Glomerular visceral epithelial cell (primary cell): ENCODE measurements around the gene PAQR7.

ENCODE experiments used
- DNase-seq: peaks from one replicate; pipeline ENCODE4 v3.0.0-alpha.2; 2016; ENCODE audit errors: extremely low spot score

Gene PAQR7

DNA sequence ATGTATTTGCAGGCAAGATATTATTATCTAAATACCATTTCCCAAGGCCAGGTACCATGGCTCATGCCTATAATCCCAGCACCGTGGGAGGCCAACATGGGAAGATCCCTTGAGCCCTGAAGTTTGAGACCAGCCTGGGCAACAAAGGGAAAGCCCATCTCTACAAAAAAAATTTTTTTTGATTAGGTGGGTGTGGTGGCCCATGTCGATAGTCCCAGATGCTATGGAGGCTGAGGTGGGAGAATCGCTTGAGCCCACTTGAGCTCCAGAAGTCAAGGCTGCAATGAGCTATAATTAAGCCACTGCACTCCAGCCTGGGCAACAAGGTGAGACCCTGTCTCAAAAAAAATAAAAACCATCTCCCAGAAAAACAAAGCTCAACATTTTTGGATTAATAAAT is 28.5 kb upstream of the PAQR7 start:
- no peak for DNase-seq

DNA sequence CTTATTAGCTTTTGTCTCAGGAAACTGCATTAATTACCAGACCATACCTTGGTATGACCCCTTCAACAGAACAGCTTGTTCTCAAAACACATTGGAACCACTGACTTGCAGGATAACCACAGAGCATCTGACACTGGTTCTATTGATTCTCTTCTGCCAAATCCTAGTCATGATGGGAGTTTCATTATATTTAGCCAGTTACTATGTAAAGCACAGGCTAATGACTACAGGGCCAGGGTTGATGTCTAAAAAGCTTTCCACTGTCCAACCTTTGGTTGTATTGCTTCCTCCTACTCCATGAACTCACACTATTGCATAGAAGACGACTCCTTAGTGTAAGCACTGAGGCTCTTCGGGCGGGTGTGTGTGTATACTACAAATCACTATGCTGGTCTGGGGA is 27.0 kb upstream of the PAQR7 start:
- no peak for DNase-seq

DNA sequence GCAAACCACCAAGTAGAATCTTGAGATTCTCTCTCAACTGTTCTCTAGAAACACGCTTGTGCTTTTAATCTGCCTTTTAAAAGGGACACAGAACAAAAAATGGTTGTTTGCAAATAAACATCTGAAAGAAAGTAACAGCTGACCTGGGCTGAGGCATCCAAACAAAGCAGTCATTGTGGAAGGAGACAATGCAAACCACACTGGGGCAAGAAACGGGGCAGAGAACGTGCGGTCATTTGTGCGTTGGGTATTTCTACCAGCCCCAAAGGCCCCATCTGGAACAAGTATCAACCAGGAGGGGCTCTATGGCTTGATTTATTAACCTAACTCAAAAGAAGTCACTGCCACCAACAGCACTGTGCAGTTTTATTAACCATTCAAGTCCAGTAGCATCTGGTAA is 24.7 kb upstream of the PAQR7 start:
- DNase-seq: no peak

DNA sequence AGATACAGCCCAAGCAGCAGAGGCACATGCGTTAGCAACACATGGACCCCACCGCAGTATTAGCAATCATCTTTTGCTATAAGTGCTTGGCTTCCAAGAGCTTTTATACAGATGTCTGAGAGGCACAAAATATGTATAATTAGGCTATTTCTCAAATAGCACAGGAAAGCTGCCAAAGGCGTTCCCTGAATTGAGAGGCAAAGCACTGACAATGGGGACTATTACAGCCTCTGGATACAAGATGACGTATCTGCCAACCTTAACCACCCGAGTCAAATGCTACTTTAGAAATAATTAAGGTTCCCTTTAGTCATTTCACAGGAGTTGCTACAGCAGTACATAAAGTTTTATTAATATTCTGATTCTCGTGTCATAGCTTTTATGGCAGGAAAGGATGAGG is 24.3 kb upstream of the PAQR7 start:
- no peak for DNase-seq

GRCh38 chr1:25898223-25899015 is 22.9 kb upstream of the PAQR7 start:
- DNase-seq: no peak

DNA sequence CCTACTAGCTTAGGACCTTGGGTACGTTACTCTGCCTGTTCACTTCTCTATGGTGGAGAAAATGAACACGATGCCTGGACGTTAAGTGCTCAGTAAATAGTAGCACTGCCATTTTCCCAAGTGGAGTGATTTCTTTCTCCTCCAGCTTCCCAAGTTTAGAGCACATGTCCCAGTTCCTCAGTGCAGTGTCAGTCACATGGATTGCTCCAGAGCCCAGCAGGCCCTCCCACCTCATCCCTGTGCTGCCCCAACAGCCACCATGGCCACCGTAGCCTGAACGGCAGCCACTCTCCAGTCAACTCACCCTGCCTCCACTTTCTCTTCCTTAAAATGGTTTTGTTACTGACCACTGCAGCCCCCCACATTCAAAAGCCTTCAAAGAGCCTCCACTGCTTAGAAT is 22.2 kb upstream of the PAQR7 start:
- no peak for DNase-seq

GRCh38 chr1:25896266-25896665 is 20.8 kb upstream of the PAQR7 start:
- peak; percentile 47 for DNase-seq

GRCh38 chr1:25895365-25895990 is 20.0 kb upstream of the PAQR7 start:
- peak; percentile 89 for DNase-seq

DNA sequence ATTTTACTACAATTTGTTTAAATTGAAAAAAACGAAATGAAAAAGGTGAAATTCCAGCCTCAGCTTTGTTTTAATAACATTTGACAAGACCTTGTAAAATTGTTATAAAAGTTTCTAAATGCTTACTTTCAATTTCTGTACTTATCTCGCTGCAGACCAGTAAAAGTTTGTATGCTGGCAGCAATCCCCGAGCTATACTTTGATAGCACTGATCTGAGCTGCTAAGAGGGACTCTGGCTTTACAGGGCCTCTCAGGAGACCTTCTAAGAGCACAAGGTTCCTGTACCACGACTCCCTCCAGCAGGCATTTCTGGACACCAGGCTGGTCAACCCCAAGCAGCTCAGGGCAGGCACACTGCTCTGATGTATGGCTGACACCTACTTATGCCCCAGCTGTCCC is 17.6 kb upstream of the PAQR7 start:
- DNase-seq: no peak

DNA sequence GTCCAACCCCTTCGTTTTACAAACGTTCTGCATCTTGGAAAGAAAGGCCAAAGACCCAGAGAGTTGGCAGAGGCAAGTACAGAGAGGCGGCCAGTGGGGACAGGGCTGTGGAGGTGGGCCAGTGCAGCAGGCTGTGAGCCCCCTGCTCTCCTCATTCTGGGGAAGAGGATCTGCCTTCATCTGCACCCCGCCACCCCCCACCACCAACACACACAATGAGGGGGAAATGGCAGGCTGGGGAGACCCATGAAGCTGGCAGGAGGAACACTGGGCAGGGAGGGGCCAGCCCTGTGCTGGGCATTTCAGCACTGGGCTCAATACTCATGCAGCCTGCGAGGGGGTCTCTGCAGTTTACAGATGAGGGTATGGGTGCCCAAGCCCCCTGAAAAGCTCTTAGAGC is 16.1 kb upstream of the PAQR7 start:
- no peak for DNase-seq

GRCh38 chr1:25890239-25891034 is 14.9 kb upstream of the PAQR7 start:
- peak; percentile 65 for DNase-seq

GRCh38 chr1:25889470-25889869 is 14.0 kb upstream of the PAQR7 start:
- DNase-seq: no peak

- no peak for DNase-seq
These were observed 13.0 kb upstream of the PAQR7 start for GRCh38 chr1:25888426-25888987.

DNA sequence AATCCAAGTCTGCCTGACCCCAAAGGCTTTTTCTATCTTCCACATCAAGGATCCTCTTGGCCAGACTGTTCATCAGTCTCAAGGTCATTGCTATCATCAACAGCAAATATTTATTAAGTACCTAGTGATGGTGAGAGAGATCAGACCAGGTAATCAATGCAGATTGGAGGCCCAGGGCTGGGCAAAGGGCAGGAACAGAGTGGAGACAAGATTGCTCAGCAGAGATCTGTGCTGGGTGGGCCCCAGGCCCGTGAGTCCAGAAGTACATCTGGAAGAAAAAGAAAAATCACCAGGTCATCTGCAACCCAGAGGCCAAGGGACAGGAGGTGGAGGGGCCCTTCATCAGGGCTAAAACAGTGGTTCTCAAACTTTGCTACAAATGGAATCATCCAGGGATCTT is 10.1 kb upstream of the PAQR7 start:
- DNase-seq: no peak

- no peak for DNase-seq
These were observed 5.8 kb upstream of the PAQR7 start for GRCh38 chr1:25881266-25881665.

- DNase-seq: no peak
These were observed 5.0 kb upstream of the PAQR7 start for GRCh38 chr1:25880518-25880917.

- no peak for DNase-seq
These were observed 4.2 kb upstream of the PAQR7 start for GRCh38 chr1:25879675-25880074.

DNA sequence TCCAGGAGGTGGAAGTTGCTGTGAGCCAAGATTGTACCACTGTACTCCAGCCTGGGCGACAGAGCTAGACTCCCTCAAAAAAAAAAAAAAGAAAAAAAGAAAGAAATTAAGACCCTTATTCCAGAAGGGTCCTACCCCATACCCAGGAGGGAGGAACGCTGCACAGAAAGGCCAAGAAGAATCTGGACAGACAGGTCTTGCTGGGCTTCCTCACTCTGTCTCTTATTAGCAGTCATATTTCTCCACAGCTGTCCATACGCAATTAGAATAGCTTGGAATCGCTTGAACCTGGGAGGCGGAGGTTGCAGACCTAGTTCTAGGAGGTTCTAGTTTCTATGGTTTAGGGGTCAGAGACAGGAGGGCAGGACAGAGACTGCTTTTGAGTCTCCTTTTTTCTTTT is 3.2 kb upstream of the PAQR7 start:
- DNase-seq: no peak

DNA sequence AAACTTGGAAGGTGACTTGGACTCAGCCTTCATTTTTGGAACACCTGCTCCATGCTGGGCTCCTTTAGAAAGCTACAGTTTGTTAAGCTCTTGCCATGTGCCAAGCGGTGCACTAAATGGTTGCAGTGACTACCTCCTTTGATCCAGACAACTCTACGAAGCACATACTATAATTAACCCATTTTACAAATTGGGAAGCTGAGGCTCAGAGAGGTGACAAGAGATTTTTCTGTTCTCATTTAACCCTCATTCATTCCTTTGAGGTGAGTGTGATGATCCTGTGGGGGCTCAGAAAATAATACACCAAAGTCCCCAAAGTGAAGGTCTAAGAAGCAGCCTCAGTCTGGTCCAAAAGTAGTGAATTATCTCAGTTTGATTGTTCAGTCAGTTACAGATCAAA is 1.6 kb upstream of the PAQR7 start:
- no peak for DNase-seq

GRCh38 chr1:25876693-25877077 is 1.2 kb upstream of the PAQR7 start:
- no peak for DNase-seq

DNA sequence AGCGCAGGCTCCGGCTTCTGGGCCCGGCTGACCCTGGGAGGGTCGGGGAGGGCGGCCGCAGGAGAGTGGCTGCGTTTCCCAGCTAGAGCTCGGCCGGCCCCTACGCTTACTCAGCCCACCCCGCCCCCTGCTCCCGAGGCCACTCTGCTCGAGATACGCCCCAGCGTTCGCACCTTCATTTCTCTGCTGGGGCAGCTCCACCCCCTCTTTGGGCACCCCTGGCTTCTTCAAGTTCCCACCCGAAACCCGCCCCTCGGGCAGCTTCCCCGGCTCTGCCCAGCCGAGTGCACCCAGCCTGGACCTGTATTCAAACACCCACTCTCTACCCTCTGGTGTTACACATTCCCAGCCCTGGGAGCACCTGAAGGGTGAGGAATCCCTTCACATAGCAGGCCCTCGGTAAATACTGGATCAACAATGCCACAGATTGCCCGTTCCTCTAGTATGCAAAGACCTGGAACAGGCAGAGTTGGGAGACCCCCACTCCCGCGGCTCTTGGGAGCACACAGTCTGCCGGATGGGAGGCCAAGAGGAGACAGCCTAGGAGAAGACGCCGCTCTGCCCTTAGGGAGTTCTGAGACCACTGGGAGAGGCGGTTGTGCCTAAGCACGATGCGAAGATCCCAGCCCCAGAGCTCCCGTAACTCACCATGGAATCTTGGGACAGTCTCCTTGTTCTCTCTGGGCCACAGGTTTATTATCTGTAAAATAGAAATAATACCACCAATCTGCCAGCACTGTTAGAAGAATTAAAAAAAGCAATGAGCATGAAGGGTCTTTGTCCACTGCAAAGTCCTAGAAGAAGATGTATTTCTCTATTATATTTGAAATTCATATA is 566 bp upstream of the PAQR7 start:
- DNase-seq: no peak
